Epithelial cell of esophagus (primary cell): ENCODE measurements around the gene LCE2D.

Source experiments
- DNase-seq: peaks from one replicate; pipeline ENCODE4 v3.0.0; 2010; ENCODE audit warnings: low read depth
- H3K4me3 ChIP-seq: 2 replicates; pipeline ENCODE4 v1.5.1; 2011; ENCODE audit warnings: mild to moderate bottlenecking, low read length, control low read depth
- TF ChIP-seq, protein P1 (sequence below): IDR thresholded peaks from 2 replicates; pipeline ENCODE4 v1.5.1; 2011; ENCODE audit warnings: low read depth, mild to moderate bottlenecking, low read length, control low read depth, inconsistent platforms; ENCODE audit not compliant: insufficient read depth; ENCODE audit errors: missing control alignments

LCE2D gene, protein sequence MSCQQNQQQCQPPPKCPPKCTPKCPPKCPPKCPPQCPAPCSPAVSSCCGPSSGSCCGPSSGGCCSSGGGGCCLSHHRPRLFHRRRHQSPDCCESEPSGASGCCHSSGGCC

DNA sequence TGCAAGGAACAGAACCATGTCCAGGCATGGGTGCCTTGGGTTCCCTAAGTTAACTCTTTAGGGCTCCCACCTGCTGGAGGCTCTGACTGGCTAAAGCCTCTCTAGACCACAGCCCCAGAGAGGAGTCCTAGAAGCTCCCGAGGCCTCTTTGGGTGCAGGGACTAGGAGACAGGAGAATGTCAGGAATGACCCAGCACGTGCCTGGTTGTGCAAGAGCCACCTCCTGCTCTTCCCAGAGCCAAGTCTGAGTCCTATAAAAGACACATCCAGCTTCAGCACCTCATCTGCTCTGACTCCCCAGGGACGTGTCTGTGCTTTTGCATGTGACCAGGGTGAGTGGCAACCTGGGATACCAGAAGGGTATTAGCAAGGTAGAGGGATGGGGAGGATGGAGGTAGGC is at the start of gene LCE2D:
Gene LCE2D, plus strand, starts transcription at position 283 of the 400 bp plus-strand sequence. CDS start 726 bp downstream, outside the sequence.
- TF ChIP-seq, protein P1, sequence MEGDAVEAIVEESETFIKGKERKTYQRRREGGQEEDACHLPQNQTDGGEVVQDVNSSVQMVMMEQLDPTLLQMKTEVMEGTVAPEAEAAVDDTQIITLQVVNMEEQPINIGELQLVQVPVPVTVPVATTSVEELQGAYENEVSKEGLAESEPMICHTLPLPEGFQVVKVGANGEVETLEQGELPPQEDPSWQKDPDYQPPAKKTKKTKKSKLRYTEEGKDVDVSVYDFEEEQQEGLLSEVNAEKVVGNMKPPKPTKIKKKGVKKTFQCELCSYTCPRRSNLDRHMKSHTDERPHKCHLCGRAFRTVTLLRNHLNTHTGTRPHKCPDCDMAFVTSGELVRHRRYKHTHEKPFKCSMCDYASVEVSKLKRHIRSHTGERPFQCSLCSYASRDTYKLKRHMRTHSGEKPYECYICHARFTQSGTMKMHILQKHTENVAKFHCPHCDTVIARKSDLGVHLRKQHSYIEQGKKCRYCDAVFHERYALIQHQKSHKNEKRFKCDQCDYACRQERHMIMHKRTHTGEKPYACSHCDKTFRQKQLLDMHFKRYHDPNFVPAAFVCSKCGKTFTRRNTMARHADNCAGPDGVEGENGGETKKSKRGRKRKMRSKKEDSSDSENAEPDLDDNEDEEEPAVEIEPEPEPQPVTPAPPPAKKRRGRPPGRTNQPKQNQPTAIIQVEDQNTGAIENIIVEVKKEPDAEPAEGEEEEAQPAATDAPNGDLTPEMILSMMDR, result no peak
- no peak within 1 kb of the TSS for H3K4me3 ChIP-seq
- DNase-seq, result no peak

DNA sequence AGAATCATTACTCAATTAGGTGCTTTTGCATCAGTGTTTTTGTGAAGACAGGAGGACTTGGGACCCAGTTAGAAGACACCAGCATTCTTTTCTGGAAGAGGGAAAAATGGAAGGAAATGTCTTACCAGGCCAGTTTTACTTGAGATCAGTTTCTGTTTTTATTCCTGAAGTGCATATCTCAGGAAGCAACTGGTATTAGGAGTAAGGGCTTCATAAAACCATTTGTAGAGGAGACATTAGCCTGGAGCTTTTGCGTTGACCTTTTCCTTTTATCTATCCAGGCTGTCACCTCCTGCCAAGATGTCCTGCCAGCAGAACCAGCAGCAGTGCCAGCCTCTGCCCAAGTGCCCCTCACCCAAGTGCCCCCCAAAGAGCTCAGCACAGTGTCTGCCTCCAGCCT is 49.7 kb upstream of the LCE2D start, which contains the start of gene LCE3B:
Gene LCE3B, plus strand, starts transcription at position 301 of the 400 bp plus-strand sequence. Its CDS starts 0 bp downstream, at position 301.
- H3K4me3 ChIP-seq, result no peak within 1 kb of the TSS
- TF ChIP-seq, protein P1, result no peak
- DNase-seq, result no peak

DNA sequence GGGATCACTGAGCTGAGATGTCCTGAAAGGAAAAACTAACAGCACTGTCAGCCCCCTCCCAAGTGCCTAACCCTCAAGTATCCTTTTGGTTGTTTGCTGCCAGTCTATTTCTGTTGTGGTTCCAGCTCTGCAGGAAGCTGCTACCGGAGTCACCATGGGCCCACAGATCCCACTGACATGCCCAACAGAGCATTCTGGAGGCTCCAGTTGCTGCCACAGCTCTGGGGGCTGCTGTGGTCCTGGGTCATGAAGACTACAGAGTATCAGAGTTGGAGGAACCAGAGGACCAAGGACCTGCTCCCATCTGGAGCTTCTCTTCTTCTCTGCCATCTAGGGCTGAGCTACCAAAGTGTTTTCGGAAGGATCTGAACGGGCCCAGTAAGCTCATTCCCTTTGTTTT is 41.2 kb upstream of the LCE2D start:
- DNase-seq, result no peak
- TF ChIP-seq, protein P1, result no peak
- no peak overlapping the region for H3K4me3 ChIP-seq

DNA sequence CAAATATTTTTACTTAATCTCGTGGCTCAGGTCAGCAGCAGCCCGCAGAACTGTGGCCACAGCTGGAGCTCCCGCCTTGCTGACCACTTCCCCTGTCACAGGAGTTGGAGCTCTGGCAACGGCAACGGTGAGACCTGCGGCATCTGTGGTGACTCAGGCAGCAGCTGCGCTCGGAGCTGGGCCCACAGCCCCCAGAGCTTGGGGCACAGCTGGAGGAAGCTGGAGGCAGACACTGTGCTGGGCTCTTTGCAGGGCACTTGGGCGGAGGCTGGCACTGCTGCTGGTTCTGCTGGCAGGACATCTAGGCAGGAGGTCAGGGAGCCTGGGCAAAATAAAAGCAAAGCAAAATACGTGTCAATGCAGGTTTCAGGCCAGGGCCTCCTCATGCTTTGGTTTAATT is 40.4 kb upstream of the LCE2D start, which contains the start of gene LCE3A:
Gene LCE3A, minus strand, starts transcription at position 301 of the 400 bp plus-strand sequence. Its CDS starts 0 bp downstream, at position 301.
- TF ChIP-seq, protein P1, result no peak
- no peak within 1 kb of the TSS for H3K4me3 ChIP-seq
- no peak for DNase-seq

DNA sequence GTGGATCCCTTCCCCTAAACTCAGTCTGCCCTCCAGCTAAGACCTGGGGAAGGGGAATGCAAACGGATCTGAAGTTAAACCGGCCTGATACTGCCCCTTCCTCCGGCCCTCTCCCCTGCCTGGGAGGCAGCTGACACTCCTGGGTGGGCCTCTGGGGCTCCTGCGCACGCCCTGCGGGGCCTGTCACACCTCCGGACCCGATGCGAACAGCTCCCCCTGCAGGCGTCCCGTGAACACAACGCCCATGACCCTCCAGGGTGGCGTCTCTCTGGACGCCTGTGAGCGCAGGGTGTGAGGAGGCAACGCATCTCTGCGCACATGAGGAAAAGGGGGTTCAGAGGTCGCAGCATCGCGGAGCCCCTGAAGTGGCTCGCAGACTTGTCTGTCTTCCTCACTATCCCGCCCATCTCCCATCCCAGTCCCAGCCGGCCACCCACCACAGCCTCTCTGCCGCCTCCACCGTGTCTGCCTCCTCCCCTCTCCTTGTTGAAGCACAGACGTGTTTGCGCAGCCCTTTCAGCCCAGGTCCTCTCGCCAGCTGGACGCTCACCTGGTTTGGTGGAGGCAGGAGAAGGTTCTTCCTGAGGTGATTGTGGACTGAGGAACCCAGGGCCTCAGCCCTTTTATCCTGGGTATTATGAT is 39.9 kb upstream of the LCE2D start:
- no peak for DNase-seq
- TF ChIP-seq, protein P1, result peak; percentile 23
- H3K4me3 ChIP-seq, result no peak overlapping the region

DNA sequence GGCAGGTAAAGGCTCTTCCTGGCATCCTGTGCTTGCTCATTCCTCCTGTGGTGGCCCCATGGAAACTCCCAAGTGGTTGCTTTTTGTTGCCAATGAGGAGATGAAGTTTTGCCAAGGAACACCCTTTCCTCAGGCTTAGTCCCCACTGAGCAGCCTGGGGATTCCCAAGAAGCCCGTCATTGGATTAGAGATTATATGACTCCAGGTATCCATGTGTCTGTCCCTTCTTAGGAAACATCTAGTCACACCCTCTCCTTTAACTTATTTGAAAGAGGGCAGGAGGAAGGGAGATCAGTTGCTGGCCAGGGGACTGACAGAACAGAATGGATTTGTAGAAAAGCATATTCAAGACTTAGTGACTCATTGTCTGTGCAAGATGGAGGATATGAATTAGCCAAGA is 36.4 kb upstream of the LCE2D start:
- DNase-seq, result peak; percentile 67
- TF ChIP-seq, protein P1, result no peak
- no peak overlapping the region for H3K4me3 ChIP-seq

DNA sequence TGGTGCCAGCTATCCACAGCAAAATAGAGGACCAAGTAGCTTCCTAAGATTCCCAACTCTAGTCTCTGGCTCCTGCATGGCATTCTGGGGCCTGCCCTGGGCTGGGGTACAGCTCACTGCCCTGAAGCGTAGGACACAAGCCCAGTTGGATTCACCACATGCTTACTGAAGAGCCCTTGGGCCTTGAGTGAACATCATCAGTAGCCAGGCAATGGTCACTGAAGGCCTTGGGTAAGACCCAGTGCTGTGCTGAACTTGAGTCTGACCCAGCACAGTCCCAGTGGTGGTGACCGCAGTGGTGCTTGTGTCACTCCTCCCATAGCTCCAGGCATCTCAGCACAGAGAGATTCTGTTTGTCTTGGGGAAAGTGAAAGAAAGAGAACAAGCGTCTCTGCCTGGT is 32.6 kb upstream of the LCE2D start:
- H3K4me3 ChIP-seq, result no peak overlapping the region
- TF ChIP-seq, protein P1, result no peak
- no peak for DNase-seq
